GM21737 (cell line): ENCODE measurements around the gene DEGS1.

Experiments
- ATAC-seq: cut with Tn5 transposase; IDR thresholded peaks from one replicate; pipeline ENCODE4 v1.9.1; 2021; ENCODE audit warnings: mild to moderate bottlenecking, moderate library complexity; ENCODE audit not compliant: unreplicated experiment

DEGS1 gene

GRCh38 chr1:224212618-224213061 is 29.6 kb downstream of the DEGS1 start:
- ATAC-seq: no peak

- ATAC-seq: no peak
These were observed 30.5 kb downstream of the DEGS1 start for GRCh38 chr1:224213438-224214119.

GRCh38 chr1:224216382-224216781 is 33.3 kb downstream of the DEGS1 start:
- no peak for ATAC-seq

DNA sequence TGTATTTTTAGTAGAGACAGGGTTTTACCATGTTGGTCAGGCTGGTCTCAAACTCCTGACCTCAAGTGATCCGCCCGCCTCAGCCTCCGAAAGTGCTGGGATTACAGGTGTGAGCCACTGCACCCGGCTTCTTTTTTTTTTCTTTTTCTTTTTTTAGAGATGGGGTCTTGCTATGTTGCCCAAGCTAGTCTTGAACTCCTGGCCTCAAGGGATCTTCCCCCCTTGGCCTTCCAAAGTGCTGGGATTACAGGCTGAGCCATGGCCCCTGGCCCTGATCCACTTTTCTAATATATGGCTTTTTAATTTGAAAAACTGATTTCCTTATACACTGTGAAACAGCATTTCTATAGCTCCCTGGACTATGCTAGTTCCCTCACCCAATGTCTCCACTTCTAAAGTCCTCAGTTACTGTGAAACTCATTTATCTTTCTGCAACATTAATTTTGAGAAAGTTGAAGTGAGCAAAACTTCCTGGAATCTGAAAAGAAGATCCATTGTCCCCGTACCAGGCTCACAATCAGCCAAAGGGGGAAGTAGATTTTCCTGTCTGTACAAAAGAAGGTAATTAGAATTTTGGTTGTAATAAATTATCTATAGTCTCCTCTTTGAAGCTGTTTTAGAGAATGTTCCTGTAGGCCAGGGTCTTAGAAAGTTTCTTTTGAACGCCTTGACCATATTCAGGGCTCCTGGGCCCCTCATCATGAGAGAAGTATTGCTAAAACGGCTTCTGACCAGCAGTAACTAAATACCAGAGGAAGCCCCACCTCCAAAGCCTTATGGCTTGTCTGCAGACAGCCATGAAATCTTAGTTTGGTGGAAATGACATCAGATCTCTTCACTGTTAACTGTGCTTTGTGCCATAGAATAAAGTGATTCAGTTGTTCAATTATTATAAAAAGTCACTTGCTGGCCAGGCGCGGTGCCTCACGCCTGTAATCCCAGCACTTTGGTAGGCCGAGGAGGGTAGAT is 34.9 kb downstream of the DEGS1 start:
- ATAC-seq: no peak

DNA sequence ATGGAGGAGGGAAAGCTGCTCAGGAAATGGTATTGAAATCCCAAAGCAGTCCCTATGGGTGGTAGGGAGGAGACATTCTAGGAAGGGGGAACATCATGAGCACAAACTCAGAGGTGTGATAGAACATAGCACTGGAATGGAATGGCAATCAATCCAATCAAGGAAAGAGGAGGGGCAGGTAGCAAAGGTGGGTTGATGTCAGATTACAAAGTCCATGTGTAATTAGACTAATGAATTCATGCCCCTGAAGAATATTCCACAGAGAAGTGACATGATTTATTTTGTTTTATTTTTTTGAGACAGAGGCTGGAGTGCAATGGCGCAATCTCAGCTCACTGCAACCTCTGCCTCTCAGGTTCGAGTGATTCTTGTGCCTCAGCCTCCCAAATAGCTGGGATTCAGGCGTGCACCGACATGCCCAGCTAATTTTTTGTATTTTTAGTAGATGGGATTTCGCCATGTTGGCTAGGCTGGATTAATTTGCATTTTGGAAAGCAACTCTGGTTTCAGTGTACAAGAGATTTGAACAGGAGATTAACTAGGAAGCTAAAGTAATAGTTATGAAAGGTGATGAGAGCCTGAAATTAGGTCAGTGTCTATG is 36.1 kb downstream of the DEGS1 start:
- no peak for ATAC-seq

- ATAC-seq: no peak
These were observed 36.6 kb downstream of the DEGS1 start for GRCh38 chr1:224219612-224220059.

- ATAC-seq: no peak
These were observed 41.0 kb downstream of the DEGS1 start for GRCh38 chr1:224223819-224224714.

GRCh38 chr1:224226849-224227502 is 43.9 kb downstream of the DEGS1 start:
- ATAC-seq: no peak

DNA sequence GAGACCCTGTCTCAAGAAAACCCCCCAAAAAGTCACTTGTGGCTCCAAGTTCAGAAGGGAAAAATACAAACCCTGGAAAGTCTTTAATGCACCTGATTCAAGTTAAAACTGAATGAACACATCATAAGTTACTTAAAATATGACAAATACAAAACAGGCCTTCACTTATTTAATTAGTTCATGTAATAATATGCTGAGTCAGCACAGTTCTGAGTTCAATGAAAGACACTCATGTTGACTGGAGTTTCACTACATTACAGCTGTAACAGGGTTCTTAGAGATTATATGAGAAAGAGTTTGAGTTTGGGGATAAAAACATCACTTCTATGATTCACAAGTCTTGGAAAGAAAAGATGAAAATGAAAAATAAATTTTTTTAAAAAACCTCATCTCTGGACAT is 51.0 kb downstream of the DEGS1 start:
- no peak for ATAC-seq

GRCh38 chr1:224235813-224236493 is 52.9 kb downstream of the DEGS1 start:
- ATAC-seq: no peak

GRCh38 chr1:224237119-224237881 is 54.3 kb downstream of the DEGS1 start:
- no peak for ATAC-seq

GRCh38 chr1:224238212-224238611 is 55.2 kb downstream of the DEGS1 start:
- no peak for ATAC-seq

- no peak for ATAC-seq
These were observed 55.7 kb downstream of the DEGS1 start for GRCh38 chr1:224238756-224239155.
